GM19240 (cell line): ENCODE data around the gene EXOC6.

Source experiments
- DNase-seq: peaks from one replicate; pipeline ENCODE4 v3.0.0; 2011; ENCODE audit warnings: low spot score; ENCODE audit not compliant: insufficient read length

Gene EXOC6

DNA sequence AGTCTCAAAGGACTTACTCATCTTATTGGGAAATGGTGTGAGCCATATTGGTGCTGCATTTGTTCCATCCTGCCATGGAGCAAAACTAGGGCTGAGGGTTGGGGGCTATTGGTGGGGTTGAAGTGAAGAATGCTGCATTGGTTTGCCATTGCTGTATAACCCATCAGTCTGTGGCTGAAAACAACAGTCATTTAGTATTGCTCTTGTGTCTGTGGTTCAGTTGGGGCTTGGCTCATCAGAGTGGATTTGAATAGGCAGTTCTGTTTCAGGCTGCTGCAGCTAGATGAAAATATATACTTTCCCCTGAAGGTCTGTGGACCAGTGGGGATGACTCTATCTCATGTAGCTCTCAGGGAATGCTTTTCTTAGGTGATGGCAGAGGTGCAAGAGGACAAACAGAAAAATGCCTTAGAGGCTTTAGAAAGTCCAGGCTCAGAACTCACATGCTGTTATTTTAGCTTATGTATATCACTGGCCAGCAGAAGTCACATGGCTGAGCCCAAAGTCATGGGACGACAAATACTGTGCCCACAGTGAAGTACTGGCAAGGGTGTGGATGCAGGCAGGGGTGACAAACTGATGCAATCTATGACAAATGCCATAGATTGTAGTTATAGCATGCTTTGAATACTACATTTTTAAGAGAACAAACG is 15.2 kb upstream of the EXOC6 start:
- DNase-seq: no peak

DNA sequence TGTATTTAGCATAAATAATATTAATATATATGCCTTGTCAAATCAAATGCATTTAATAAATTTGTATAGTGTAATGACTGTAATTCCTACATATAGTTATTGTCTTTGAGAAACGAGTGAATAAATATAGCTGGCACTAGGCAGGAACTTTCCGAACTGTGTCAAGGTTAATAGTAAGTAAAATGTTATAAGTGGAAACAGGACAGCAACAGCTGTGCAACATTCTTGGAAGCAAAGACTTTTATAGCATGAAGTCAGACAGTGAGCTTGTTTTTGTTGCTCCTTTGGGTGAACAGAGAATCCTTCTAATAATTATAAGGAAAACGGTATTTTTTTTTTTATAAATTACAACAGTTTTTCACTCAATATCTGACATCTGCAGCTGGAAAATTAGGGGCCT is 14.0 kb upstream of the EXOC6 start:
- no peak for DNase-seq

DNA sequence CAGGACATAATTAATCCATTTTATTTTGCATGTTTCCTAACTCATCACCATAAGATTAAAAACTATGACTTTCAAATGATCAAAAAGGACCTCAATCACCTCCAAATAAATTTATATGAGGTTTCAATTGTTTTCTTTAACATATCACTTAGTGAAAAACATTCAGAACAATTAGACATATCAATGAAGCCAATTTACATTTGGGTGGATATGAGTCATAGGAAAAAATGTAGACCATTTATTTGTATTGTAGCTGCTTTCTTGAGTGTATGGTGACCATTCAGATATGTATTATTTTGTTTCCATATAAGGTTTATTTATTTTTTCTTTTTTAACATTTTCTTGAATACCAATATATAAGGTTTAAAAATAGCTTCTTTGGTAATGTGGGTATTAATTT is 13.3 kb upstream of the EXOC6 start:
- DNase-seq: no peak

DNA sequence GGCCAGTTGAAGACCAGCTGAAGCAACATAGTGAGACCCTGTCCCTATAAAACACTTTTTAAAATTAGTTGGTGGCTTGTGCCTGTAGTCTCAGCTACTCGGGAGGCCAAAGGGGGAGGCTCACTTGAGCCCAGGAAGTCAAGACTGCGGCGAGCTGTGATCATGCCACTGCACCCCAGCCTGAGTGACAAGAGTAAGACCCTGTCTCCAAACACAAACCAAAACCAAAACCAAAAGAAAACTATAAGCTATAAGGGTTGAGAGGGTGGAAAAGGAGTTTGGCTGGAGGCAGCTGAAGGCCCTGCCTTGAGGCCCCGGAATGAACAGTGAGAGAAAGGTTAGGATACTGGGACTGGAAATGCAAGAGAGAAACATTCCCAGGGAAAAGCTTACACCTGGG is 10.9 kb upstream of the EXOC6 start:
- DNase-seq: no peak

DNA sequence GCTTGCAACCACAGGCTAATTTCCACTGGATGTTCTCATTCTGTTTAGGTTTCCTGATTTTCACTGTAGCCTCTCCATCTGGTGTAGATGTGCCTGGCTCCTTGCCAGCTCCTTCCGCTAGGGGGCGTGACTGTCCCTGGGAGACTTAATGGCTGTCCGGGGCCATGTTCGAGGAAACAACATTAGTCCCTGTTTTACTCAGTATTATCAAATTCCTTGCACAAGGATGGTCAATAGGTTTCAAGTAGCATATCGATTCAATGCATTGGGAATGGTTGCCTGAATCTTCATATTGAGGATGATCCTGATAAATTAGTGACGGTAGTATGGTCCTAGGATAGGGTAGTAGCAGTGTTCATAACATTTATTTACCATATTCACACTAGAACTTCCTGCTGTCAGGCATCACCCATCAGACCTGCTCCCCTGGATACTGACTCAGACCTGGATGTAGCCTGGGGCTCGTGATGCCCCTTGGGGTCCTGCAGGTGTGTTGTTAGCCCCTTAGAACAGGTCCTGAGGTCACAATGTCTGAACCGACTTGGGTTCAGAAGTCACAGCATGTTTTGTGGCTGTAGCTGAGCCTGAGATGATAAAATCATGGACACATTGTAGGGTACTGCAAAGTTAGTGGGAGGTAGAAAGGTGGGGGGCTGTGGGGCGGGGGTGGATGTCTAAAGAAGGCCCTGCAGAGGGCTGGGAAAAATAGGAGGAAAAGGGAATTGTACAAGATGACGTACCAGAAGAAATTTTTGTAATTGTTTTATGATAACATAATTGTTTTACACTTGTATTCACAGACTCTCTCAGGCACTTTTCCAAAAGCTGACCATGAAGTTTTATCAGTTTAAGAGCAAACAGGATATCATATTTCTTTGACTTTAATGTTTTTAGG is 8.9 kb upstream of the EXOC6 start:
- no peak for DNase-seq

DNA sequence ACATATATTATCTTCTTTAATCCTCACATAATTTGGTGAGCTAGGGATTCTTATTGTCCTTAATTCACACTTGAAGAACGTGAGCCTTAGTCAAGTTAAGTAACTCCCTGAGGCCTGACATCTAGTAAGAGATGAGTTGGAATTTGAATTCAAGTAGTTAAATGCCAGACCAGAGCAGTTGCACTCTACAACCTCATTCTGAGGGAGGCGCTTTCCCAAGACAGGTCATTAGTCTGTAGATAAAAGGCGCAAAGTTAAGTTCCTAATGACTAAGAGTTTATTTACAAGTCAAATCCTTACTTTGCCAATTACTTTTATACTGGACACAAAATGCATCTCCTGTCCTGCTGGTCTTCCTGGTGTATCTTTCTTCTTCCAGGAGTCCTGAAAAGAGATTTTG is 3.6 kb upstream of the EXOC6 start:
- DNase-seq: no peak

DNA sequence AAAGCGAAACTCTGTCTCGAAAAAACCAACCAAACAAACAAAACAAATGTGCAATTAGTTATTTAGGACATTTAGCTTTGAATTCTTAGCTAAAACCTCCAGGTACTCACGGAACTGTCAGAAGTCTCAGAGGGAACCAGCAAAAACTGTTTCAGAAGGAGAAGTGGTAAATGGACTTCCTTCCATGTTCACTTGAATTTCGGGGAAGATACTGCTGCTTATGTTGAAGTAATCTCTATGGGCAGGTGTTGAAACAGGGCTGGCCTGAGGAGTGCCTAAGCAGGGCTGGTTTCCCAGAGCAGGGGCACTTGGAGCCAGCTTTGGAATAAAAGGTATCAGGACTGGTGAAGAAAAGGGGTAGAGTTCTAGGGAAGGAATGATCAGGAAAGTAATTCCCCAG is 2.4 kb upstream of the EXOC6 start:
- no peak for DNase-seq

DNA sequence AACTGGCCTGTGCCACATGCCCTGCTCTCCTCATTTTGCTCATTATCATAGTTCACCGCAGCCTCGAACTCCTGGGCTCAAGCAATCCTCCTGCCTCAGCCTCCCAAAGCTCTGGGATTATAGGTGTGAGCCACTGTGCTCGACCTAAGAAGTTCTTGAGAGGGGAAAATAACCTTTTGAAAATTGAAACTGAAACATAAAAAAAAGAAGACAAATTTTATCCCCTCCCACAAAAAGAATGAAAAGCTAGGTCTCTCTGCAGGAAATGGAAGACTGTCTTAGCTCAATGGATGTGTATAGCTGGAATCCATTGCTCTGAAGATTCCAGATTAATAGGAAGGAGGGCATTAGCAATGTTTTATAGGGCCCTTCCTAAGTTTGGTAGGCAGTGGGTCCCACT is 2.0 kb upstream of the EXOC6 start:
- DNase-seq: no peak

DNA sequence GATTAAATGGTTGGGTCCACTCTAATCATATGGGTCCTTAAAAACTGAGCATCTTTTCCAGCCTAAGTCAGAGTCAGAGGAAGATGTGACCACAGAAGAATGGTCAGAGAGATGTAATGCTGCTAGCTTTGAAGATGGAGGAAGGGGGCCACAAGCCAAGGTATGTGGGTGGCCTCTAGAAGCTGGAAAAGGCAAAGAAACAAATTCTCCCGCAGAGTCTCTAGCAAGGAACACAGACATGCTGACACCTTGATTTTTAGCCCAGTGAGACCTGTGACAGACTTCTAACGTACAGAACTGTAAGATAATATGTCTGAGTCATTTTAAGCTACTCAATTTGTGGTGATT is 1.5 kb upstream of the EXOC6 start:
- no peak for DNase-seq

DNA sequence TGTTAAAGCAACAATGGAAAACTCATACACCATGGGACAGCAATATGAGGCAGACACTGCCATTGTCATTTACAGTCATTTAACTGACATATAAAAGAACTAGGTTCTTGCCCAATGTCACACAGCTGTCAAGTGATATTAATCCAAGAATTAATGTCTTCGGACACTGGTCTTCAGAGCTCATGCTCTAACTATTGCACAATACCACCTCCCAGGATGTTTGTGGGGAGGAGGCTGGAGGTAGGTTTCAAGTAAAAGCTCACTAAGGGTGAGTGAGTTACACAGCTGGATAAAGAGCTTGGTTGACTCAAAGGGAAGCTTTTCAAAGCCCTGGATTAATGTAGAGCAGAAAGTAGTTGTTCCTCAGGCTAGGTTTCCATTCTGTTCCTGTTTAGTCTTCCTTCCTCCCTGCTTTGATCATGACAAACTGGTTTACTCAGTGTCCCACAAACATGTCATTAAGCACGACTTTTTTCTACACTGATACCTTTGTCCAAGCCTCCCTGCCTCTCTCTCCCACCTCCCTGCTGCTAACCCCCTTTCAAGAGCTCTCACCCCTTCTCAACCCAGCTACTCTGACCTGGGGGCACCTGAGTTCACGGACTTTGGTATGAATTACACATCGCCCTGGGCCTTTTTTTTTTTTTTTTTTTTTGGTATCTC is 987 bp upstream of the EXOC6 start:
- no peak for DNase-seq

DNA sequence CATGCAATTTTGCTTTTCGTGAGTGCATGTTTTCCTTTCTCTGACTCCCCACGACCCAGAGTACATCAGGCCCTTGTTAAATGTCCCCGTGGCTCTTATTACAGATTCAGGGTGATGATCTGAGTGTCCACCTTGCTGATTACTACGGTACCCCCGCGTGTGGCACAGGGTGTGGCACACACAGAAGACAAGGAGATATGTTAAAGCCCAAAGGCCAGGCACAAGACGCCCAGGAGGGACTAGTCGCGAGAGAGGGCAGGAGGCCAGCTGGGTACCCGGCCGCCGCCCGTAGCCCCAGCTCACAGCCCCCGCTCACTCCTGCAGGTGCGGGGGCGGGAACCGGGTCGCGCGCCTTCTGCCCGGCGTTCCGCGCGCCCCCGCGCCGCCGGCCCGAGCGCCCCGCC is 281 bp upstream of the EXOC6 start:
- DNase-seq: no peak

DNA sequence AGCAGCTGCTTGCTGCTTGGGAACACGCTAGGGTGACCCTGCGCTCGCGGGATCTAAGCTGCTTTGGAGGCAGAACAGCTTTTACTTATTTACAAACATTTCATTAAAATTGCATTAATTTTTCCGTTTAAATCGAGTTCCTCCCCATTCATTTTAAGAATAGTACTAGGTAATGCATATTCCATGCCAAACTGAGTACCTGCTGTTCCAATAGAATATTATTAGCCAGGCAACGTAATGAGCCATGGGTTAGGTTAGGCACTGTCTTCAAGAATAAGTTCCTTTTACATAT is 860 bp downstream of the EXOC6 start:
- DNase-seq: no peak

DNA sequence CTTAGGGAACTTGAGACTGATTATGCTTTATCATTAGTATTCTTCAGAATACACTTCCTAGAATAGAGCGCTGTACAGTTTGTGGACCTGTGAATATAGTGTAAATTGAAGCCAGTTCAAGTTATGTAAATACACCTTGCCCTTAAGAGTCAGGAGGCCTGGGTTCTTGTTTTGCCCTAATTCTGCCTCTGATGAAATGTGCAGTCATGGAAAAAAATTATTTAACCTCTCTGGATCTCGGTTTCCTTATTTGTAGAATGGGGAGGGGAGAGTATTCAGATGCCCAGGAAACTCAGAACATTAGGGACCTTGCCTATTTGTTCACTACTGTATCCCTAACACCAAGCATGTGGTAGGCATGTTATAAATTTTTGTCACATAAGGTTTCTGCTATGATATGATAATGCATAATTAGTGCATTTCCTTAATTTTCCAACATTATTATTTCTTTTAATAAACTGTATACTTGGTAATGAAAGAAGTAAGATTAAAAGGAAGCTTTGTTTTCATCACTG is 1.3 kb downstream of the EXOC6 start:
- no peak for DNase-seq

DNA sequence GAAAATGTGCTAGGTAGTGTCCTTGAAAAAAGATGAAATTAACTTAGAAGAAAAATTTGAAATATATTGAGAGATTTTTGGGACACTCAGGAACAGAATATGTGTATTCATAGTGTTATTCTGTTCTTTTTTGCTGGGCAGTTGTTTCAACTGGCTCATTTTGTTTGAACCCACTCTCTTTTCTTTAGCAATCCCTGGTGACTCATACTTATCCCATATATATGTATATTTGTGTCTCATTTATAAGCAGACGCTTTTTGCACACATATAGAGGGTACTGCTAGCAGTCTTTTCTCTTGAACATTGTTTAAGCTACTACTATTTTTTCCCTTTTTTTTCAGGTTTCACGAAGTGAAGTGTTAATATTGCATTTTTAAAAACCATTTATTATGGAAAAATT is 1.9 kb downstream of the EXOC6 start:
- DNase-seq: no peak

DNA sequence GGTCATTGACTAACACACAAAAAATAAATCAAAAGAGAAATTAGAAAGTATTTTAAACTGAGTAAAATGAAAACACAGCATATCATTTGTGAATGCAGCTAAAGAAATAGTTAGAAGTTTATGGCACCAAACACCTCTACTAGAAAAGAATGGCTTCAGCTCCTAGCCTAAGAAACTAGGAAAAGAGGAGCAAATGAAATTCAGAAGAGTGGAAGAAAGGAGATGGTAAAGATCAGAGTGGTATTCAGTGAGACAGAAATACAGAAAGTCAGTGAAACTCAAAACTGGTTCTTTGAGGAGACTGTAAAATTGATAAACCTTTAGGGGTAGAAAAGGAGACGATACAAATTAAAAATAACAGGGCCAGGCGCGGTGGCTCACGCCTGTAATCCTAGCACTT is 2.7 kb downstream of the EXOC6 start:
- DNase-seq: no peak

DNA sequence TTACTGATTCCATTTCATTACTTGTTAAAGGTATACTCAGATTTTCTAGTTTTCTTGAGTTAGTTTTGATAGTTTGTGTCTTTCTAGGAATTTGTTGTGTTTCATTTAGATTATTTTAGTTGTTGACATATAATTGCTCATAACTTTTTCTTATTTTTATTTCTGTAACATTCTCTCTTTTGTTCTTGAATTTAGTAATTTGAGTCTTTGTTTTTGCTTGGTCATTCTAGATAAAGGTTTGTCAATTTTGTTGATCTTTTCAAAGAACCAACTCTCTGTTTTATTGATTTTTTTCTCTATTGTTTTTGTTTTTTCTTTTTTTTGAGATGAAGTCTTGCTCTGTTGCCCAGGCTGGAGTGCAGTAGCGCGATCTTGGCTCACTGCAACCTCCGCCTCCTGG is 7.2 kb downstream of the EXOC6 start:
- DNase-seq: no peak

DNA sequence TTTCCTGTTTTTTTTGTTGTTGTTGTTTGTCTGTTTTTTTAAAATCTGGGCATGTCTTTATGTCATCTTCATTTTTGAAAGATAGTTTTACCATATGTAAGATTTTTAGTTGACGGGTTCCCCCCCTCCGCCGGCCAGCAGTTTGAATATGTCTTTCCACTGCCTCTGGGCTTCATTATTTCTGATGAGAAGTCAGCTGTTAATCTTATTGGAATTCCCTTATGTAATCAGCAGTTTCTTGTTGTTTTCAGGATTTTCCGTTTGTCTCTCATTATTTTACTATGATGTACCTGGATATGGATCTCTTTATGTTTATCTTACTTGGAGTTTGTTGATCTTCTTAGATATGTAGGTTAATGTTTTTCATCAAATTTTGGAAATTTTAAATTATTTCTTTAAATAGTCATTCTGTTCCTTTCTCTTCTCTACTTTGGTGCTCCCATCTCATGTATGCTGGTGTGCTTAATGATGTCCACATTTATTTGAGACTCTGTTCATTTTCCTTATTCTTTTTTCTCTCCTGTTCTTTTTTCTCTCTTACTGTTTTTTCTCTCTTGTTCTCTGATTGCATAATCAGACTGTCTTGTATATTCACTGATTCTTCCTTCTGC is 9.7 kb downstream of the EXOC6 start:
- no peak for DNase-seq

DNA sequence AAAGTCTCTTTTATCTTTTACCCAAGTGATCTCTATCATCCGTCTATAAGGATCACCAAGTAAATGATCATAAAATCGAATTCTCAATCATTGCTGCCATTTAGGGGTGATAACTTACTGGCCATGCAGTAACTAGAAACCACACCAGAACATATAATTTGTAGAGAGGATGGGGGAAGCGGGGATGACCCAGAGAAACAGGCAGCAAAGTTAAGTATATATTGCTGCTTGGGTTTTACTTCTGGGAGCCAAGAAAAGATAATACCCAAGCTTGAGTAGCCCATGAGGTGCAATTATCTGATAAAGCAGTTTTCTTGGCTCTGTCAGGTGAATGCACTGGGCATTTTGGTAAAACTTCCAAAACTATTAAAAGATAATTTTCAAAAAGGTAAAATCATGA is 18.9 kb downstream of the EXOC6 start:
- DNase-seq: no peak

DNA sequence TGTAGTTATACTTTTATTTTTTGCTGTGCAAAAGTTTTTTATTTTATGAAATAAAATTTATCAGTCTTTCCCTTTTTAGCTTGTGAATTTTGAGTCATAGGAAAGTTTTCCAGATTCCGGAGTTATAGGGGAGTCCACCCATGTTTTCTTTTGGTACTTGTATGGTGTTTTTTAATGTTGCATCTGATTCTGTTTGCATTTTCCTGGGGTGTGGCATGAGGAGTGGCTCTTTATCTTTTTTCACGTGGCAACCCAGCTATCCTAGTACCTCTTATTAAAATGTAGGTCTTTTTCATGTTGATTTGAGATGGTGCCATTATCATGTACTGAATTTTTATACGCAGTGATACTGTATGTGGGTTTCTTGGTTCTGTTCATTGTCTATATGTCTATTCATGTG is 19.7 kb downstream of the EXOC6 start:
- no peak for DNase-seq

DNA sequence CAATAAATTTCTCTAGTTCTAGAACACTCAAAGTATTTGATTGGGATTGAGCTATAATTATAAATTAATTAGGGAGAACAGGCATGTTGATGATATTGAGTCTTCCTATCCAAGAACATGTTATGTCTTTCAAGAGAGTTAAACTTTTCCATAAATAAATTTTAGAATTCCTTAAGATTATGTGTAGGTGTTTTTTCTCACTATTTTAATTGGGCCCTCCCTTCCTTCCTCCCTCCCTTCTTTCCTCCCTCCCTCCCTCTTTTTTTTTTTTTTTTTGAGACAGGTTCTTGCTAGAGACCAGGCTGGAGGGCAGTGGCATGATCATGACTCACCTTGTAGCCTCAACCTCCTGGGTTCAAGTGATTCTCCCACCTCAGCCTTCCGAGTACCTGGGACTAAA is 20.2 kb downstream of the EXOC6 start:
- DNase-seq: no peak

DNA sequence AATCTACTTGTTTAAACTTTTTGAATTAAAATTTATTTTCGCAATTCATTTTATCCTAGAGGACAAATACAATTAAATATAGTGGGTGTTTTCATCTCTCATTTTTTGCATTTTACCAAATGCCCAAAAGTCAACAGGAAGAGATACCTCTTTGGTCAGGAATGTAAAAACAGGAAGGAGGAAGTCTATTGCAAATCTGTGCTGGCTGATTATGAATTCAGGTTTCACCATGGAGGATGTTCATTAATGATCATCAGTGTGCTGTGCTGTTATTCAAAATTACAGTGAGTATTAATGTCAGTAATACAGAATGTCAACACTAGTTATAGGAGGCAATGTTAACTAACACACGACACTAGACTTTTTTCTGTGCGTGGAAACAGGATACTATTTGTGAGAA is 24.7 kb downstream of the EXOC6 start:
- no peak for DNase-seq

DNA sequence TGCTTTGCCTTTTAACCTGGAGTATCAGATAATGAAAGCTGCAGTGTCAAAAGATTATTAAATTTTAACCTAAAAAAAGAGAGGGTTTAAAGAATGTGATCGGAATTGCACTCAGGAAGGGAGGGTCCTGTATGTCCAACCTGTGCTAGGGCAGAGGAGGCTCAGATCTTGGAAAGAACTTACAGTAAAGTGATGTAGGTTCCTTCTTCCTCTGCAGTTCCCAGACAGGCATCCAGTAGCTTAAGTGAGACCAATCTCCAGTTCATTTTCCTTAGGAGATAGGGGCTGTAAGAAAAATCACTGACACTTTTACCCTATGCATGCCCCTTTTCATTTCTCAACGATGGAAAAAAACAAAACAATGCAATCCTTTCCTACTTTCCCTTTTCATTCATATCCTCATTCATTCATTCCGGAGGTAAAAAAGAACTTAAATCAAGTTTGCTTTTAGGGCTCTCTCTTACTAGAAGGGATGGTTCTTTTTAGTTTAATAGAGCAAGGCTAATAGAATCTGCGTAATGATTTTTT is 28.3 kb downstream of the EXOC6 start:
- no peak for DNase-seq
